Activated CD4-positive, alpha-beta T cell treated with anti-CD3 and anti-CD28 coated beads, Interleukin-2, amount 10 ng/mL, durations not matched to agents 24 days and 14 days (primary cell): ENCODE results near the gene ANO2. TPM values are rescaled to one million over a fixed set of nuclear protein-coding genes. Genes with fewer than 3 reads are reported as not detected.
"Not testable (repeated sequence)": the region's sequence is repeated elsewhere in the genome, so short reads cannot be mapped to it uniquely, and the experiment has no call there.

Experiments used
- DNase-seq: peaks from one replicate; pipeline ENCODE4 v3.0.0; 2022
- H3K27ac Mint-ChIP-seq: one replicate; pipeline ENCODE4 v1.8.0; 2022; ENCODE audit warnings: mild to moderate bottlenecking, mixed read lengths
- H3K27me3 Mint-ChIP-seq: one replicate; pipeline ENCODE4 v1.8.0; 2022; ENCODE audit warnings: mixed read lengths
- H3K36me3 Mint-ChIP-seq: one replicate; pipeline ENCODE4 v1.8.0; 2022; ENCODE audit warnings: low read depth, mild to moderate bottlenecking, mixed read lengths
- H3K4me1 Mint-ChIP-seq: one replicate; pipeline ENCODE4 v1.8.0; 2021; ENCODE audit warnings: mixed read lengths
- H3K4me3 Mint-ChIP-seq: one replicate; pipeline ENCODE4 v1.8.0; 2022; ENCODE audit warnings: mild to moderate bottlenecking, moderate library complexity, mixed read lengths
- H3K9me3 Mint-ChIP-seq: one replicate; pipeline ENCODE4 v1.8.0; 2021; ENCODE audit warnings: mixed read lengths
- intact Hi-C: fragments of 100-400 bp; cut with micrococcal nuclease; formaldehyde crosslinking; loops from one replicate; pipeline ENCODE4 v1.15.1; 2023
- total RNA-seq: library from RNA; stranded (reverse); gene quantifications from 2 replicates; pipeline ENCODE4 v1.2.3, GENCODE V29; 2022

ANO2 gene
- total RNA-seq, 1 donor from 2014 or later = not detected

GRCh38 chr12:5705791-5706190 lies 239.3 kb downstream of the ANO2 start:
- Mint-ChIP-seq H3K9me3 (no peaks in the 10 kb centered on the region), H3K4me3 (no peak overlapping the region), H3K36me3 (no peaks in the 10 kb centered on the region), H3K4me1 (no peaks in the 10 kb centered on the region), H3K27me3 (peaks cover 2% of the 10 kb centered on the region), H3K27ac (no peak overlapping the region)
- intact Hi-C loops = no loop called here
- no peak for DNase-seq

- intact Hi-C loops = no loop called here
- no peak overlapping the region for H3K4me3 Mint-ChIP-seq
- no peak overlapping the region for H3K27ac Mint-ChIP-seq
- no peaks in the 10 kb centered on the region for H3K36me3 Mint-ChIP-seq
- H3K4me1 Mint-ChIP-seq = no peaks in the 10 kb centered on the region
- no peaks in the 10 kb centered on the region for H3K27me3 Mint-ChIP-seq
- no peak for DNase-seq
- H3K9me3 Mint-ChIP-seq = no peaks in the 10 kb centered on the region
These were observed 250.2 kb downstream of the ANO2 start for GRCh38 chr12:5694759-5695409.

DNA sequence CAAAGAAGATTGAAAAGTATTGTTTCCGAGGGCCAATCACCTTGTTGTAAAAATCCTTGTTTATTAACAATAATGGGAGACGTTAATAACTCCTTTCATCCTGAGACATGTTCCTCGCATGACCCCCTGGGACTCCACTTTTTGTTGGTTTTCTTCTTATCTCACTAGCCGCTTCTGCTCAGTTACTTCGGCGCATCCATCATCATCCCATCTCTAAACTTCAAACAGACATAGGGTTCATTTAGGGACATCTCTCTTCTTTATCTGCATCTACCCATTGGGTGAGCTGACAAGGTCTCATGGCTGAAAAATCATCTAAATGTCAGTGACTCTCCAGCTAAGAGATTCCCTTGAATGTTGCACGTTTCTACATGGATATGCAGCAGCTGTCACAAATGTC lies 252.2 kb downstream of the ANO2 start:
- Mint-ChIP-seq H3K36me3 (no peaks in the 10 kb centered on the region), H3K27ac (no peak overlapping the region), H3K9me3 (no peaks in the 10 kb centered on the region), H3K4me3 (no peak overlapping the region), H3K4me1 (no peaks in the 10 kb centered on the region), H3K27me3 (no peaks in the 10 kb centered on the region)
- no peak for DNase-seq
- intact Hi-C loops = no loop called here

- DNase-seq = no peak
- Mint-ChIP-seq H3K4me1 (no peaks in the 10 kb centered on the region), H3K27ac (no peak overlapping the region), H3K36me3 (no peaks in the 10 kb centered on the region), H3K4me3 (no peak overlapping the region), H3K27me3 (no peaks in the 10 kb centered on the region), H3K9me3 (no peaks in the 10 kb centered on the region)
- intact Hi-C loops = no loop called here
These were observed 253.1 kb downstream of the ANO2 start for GRCh38 chr12:5691943-5692342.

DNA sequence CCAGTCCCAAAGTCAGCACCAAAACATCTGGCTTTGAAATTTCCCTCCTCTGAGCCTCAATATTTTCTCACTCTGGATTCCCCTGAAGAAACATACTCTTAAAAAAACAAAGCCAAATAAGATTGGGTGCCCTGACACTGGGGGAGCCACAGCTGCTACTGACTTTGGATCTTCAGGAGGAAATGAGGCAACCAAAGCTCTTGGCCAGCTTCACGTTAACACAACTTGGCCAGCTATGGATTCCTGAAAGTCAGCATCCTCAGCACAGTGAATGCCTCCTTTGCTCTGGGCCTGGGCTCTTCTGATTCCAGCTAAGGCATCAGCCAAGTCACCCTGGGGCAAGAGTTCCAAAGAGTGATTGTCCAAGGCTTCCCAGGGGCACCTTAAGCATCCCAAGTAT lies 254.8 kb downstream of the ANO2 start:
- Mint-ChIP-seq H3K36me3 (no peaks in the 10 kb centered on the region), H3K4me1 (no peaks in the 10 kb centered on the region), H3K9me3 (no peaks in the 10 kb centered on the region), H3K27me3 (no peaks in the 10 kb centered on the region), H3K4me3 (no peak overlapping the region), H3K27ac (no peak overlapping the region)
- intact Hi-C loops = no loop called here
- DNase-seq = no peak

DNA sequence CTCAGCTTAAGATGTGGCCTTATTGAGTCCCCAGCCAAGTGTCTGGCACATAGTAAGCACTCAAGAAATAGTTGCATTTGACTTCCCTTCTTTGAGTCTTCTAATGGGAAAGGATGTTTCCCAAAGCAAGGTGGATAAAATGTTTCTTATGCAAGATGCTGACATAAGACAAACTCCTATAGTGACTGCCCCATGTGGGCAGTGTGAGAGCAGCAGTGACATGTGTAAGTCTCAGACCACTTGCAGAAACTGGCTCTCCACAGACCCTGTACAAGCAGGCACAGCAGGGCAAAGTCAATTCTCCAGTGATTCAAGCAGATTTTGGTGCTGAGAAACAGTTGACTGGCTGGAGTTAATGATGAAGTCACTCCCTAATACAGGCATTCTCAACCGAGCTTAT lies 255.3 kb downstream of the ANO2 start:
- DNase-seq = no peak
- Mint-ChIP-seq H3K27ac (no peak overlapping the region), H3K4me1 (no peaks in the 10 kb centered on the region), H3K4me3 (no peak overlapping the region), H3K36me3 (no peaks in the 10 kb centered on the region), H3K9me3 (no peaks in the 10 kb centered on the region), H3K27me3 (no peaks in the 10 kb centered on the region)
- intact Hi-C loops = no loop called here

DNA sequence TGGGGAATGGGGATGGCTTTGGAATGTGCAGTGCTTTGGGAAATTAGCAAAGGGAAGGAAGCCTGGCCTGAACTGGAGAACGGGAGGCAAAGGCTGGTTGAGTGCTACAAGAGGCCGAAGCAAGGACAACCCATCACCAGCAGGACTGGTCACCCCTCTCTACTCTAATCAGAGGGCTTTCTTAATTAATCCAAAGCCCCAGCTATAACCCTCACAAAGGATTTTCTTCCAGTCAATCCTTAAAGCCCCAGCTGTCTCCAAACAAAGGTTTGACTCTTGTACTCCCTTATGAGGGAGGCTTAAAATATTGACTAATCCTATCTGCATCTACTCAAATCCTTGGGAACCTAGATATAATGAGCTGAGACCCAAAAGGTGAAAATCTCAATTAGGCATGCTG lies 256.8 kb downstream of the ANO2 start:
- H3K36me3 Mint-ChIP-seq = no peaks in the 10 kb centered on the region
- intact Hi-C loops = no loop called here
- H3K27me3 Mint-ChIP-seq = no peaks in the 10 kb centered on the region
- H3K27ac Mint-ChIP-seq = no peak overlapping the region
- no peaks in the 10 kb centered on the region for H3K9me3 Mint-ChIP-seq
- DNase-seq = no peak
- H3K4me3 Mint-ChIP-seq = no peak overlapping the region
- no peaks in the 10 kb centered on the region for H3K4me1 Mint-ChIP-seq

GRCh38 chr12:5685935-5686334 lies 259.1 kb downstream of the ANO2 start:
- Mint-ChIP-seq H3K9me3 (no peaks in the 10 kb centered on the region), H3K4me1 (no peaks in the 10 kb centered on the region), H3K36me3 (no peaks in the 10 kb centered on the region), H3K27me3 (no peaks in the 10 kb centered on the region), H3K4me3 (no peak overlapping the region), H3K27ac (no peak overlapping the region)
- intact Hi-C loops = no loop called here
- no peak for DNase-seq

DNA sequence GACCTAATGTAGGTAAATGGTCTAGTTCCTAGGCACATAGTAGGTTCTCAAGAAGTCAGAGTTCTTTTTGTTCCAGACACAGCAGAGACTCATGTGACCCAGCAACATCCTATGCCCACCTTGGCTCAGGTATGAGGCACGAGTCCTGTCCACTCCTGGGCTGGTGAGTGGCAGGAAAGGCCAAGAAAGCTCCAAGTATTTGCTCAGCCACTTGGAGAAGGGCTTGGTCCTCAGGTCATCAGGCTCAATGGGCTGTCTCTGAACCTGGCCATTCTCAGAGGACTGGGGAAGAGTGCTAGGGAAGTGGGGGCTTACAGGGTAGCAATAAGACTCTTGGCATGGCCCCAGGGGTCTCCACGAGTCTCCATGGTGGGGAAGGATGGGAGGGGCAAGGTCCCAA lies 260.1 kb downstream of the ANO2 start:
- H3K4me3 Mint-ChIP-seq = no peak overlapping the region
- intact Hi-C loops = no loop called here
- no peaks in the 10 kb centered on the region for H3K36me3 Mint-ChIP-seq
- no peak overlapping the region for H3K27ac Mint-ChIP-seq
- H3K27me3 Mint-ChIP-seq = no peaks in the 10 kb centered on the region
- no peak for DNase-seq
- no peaks in the 10 kb centered on the region for H3K4me1 Mint-ChIP-seq
- H3K9me3 Mint-ChIP-seq = no peaks in the 10 kb centered on the region

DNA sequence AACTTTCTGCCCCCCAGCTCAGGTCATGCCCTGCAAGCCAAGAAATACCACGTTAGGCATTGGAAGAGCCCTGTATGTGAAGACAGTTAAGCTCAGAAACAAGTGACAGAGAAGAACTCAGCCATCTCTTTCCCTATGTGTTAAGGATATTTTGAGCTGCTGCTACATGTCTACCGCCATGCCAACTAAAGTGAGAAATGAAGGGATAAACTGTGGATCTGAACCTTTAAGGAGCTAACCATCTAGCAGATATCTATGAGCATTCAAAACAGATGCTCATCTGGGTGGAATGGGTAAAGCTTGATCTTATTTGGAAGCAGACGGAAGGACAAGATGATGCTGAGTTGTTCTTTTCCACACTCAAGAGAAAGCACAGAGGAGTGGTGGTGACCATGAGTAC lies 262.5 kb downstream of the ANO2 start:
- no peaks in the 10 kb centered on the region for H3K4me1 Mint-ChIP-seq
- H3K9me3 Mint-ChIP-seq = no peaks in the 10 kb centered on the region
- intact Hi-C loops = no loop called here
- no peak overlapping the region for H3K27ac Mint-ChIP-seq
- DNase-seq = no peak
- peaks cover 2% of the 10 kb centered on the region for H3K27me3 Mint-ChIP-seq
- H3K4me3 Mint-ChIP-seq = no peak overlapping the region
- no peaks in the 10 kb centered on the region for H3K36me3 Mint-ChIP-seq

- Mint-ChIP-seq H3K27me3 (peaks cover 2% of the 10 kb centered on the region), H3K4me1 (no peaks in the 10 kb centered on the region), H3K9me3 (no peaks in the 10 kb centered on the region), H3K36me3 (no peaks in the 10 kb centered on the region), H3K4me3 (no peak overlapping the region), H3K27ac (no peak overlapping the region)
- intact Hi-C loops = no loop called here
- DNase-seq = no peak
These were observed 266.9 kb downstream of the ANO2 start for GRCh38 chr12:5678176-5678575.

GRCh38 chr12:5669624-5670023 lies 275.4 kb downstream of the ANO2 start:
- H3K4me3 Mint-ChIP-seq, H3K36me3 Mint-ChIP-seq, H3K27me3 Mint-ChIP-seq, H3K9me3 Mint-ChIP-seq, DNase-seq, H3K4me1 Mint-ChIP-seq, intact Hi-C loops, H3K27ac Mint-ChIP-seq: not testable (repeated sequence)

DNA sequence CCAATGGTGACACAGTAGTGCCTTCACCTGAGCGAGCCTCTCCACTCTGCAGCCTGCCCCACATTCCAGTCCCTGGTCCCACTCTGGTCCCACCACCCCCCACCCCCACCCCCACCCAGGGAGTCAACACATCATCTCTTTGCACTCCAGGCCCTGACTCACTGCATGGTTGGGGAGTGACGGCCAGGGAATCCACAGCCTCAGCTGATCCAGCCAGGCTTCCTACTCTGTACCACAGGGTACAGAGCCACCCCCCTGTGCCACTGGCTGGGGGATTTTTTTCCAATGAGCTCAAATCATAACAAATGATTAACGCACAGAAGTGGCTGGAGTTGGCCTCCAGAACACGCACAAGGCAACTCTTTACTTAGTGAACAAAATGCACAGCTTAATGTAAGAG lies 279.4 kb downstream of the ANO2 start:
- intact Hi-C loops = no loop called here
- no peaks in the 10 kb centered on the region for H3K36me3 Mint-ChIP-seq
- no peak overlapping the region for H3K4me3 Mint-ChIP-seq
- H3K27me3 Mint-ChIP-seq = peaks cover 2% of the 10 kb centered on the region
- H3K4me1 Mint-ChIP-seq = no peaks in the 10 kb centered on the region
- H3K9me3 Mint-ChIP-seq = no peaks in the 10 kb centered on the region
- DNase-seq = no peak
- no peak overlapping the region for H3K27ac Mint-ChIP-seq

- H3K4me3 Mint-ChIP-seq = no peak overlapping the region
- intact Hi-C loops = no loop called here
These were observed 283.2 kb downstream of the ANO2 start for GRCh38 chr12:5661811-5662210.

DNA sequence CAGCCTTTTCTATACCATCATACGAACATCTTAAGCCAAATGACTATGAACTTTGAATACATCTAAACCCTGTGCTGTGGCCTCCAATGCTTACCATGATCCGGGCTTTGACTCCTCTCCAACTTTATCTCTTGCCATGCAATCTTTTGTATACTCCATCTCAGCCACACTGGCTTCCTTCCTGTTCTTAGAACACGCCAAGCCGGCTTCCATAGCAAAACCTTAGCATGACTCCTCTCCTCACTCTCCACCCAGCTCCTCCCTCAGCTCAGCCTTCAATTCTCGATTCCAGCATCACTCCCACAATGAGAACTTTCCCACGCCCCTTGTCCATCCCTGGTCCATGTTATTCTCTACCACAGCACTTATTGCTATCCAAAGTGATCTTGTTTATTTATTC lies 284.8 kb downstream of the ANO2 start:
- Mint-ChIP-seq H3K27me3 (no peaks in the 10 kb centered on the region), H3K4me3 (no peak overlapping the region), H3K27ac (no peak overlapping the region), H3K9me3 (no peaks in the 10 kb centered on the region), H3K4me1 (no peaks in the 10 kb centered on the region), H3K36me3 (no peaks in the 10 kb centered on the region)
- no peak for DNase-seq
- intact Hi-C loops = no loop called here

More at GRCh38 chr12:5661811-5662210, 283.2 kb downstream of the ANO2 start:
- DNase-seq = no peak
- Mint-ChIP-seq H3K27ac (no peak overlapping the region), H3K27me3 (no peaks in the 10 kb centered on the region), H3K9me3 (no peaks in the 10 kb centered on the region), H3K36me3 (no peaks in the 10 kb centered on the region), H3K4me1 (no peaks in the 10 kb centered on the region)
